Measurements from ENCODE around the gene RREB1.
A peak's percentile ranks its signal among the peaks of the same experiment; 100 is the strongest.

The RREB1 gene

GRCh38 chr6:7237653-7238188 lies 130.0 kb downstream of the RREB1 start:
- no peak overlapping the region for H3K4me3 ChIP-seq
- in situ Hi-C loops (cut with MboI; ENCODE audit: low sequenced_read_pairs): loop anchor here (5.0 kb wide), 1 partner anchor 560 kb away; no protein-coding TSS in a partner anchor
- no peaks in the 10 kb centered on the region for H3K27me3 ChIP-seq (ENCODE audit: low read depth)
- H3K9me3 ChIP-seq: no peaks in the 10 kb centered on the region
- H3K36me3 ChIP-seq (replicated peaks): peaks cover 22% of the 10 kb centered on the region; the same call in 1 of the 2 replicates
- DNase-seq (ENCODE audit: low spot score in 2 of 2): no peak
- peaks cover 9% of the 10 kb centered on the region for H3K4me1 ChIP-seq

GRCh38 chr6:7238526-7238899 lies 130.8 kb downstream of the RREB1 start:
- H3K36me3 ChIP-seq (replicated peaks): peaks cover 22% of the 10 kb centered on the region; the same call in 1 of the 2 replicates
- DNase-seq (ENCODE audit: low spot score in 2 of 2): no peak
- H3K27me3 ChIP-seq (ENCODE audit: low read depth): no peaks in the 10 kb centered on the region
- H3K9me3 ChIP-seq: no peaks in the 10 kb centered on the region
- in situ Hi-C loops (cut with MboI; ENCODE audit: low sequenced_read_pairs): loop anchor here (5.0 kb wide), 1 partner anchor 561 kb away; no protein-coding TSS in a partner anchor
- no peak overlapping the region for H3K4me3 ChIP-seq
- H3K4me1 ChIP-seq: peaks cover 16% of the 10 kb centered on the region

DNA sequence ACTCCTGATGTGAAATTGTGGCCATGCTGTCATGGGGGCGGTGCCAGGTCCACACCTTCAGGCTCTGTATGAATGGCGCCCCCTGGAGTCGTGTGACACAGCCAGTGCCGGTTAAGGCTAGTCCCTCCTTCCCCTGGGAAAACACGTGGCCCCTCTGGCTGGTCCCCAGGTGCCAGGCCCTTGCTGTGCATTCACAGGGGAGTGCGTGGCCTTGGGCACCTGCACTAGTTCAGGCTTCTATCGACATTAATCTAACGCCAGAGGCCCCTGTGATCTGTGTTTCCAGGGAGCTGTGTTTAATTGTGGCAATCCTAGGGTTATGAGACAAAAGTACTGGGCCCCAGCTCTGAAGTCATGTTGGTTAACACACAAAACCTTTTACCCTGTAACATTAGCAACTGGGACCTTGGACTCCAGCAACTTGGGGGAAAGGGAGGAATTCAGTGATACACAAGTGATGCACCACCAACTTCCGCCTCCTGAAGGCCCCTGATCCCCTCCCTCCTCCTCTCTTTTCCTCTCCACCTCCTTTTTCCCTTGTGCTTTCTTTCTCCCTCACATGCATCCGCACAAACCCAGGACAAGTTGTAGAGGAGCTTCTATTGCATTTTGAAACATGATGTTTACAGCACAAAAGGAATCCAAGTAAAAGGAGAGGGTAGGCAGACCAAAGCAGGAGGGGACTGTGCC lies 131.3 kb downstream of the RREB1 start:
- peaks cover 16% of the 10 kb centered on the region for H3K4me1 ChIP-seq
- H3K4me3 ChIP-seq: no peak overlapping the region
- DNase-seq (ENCODE audit: low spot score in 2 of 2): peak; percentile 65 to 93
- in situ Hi-C loops (cut with MboI; ENCODE audit: low sequenced_read_pairs): loop anchor here (5.0 kb wide), 1 partner anchor 562 kb away; no protein-coding TSS in a partner anchor
- H3K36me3 ChIP-seq (replicated peaks): peaks cover 22% of the 10 kb centered on the region; the same call in 1 of the 2 replicates
- no peaks in the 10 kb centered on the region for H3K9me3 ChIP-seq
- no peaks in the 10 kb centered on the region for H3K27me3 ChIP-seq (ENCODE audit: low read depth)

GRCh38 chr6:7239590-7239948 lies 131.8 kb downstream of the RREB1 start:
- no peaks in the 10 kb centered on the region for H3K9me3 ChIP-seq
- DNase-seq (ENCODE audit: low spot score in 2 of 2): no peak
- H3K36me3 ChIP-seq (replicated peaks): peaks cover 20% of the 10 kb centered on the region; the same call in 1 of the 2 replicates
- in situ Hi-C loops (cut with MboI; ENCODE audit: low sequenced_read_pairs): loop anchor here (5.0 kb wide), 1 partner anchor 562 kb away; no protein-coding TSS in a partner anchor
- no peaks in the 10 kb centered on the region for H3K27me3 ChIP-seq (ENCODE audit: low read depth)
- H3K4me1 ChIP-seq: peaks cover 16% of the 10 kb centered on the region
- H3K4me3 ChIP-seq: no peak overlapping the region

- no peak overlapping the region for H3K4me3 ChIP-seq
- H3K27me3 ChIP-seq (ENCODE audit: low read depth): no peaks in the 10 kb centered on the region
- H3K36me3 ChIP-seq (replicated peaks): peaks cover 13% of the 10 kb centered on the region; the same call in 1 of the 2 replicates
- in situ Hi-C loops (cut with MboI; ENCODE audit: low sequenced_read_pairs): no loop called here
- no peak for DNase-seq (ENCODE audit: low spot score in 2 of 2)
- peaks cover 16% of the 10 kb centered on the region for H3K4me1 ChIP-seq
- no peaks in the 10 kb centered on the region for H3K9me3 ChIP-seq
These were observed 132.6 kb downstream of the RREB1 start for GRCh38 chr6:7240351-7240750.

GRCh38 chr6:7241160-7241559 lies 133.4 kb downstream of the RREB1 start:
- in situ Hi-C loops (cut with MboI; ENCODE audit: low sequenced_read_pairs): no loop called here
- Histone ChIP-seq H3K36me3 (replicated peaks) (peaks cover 9% of the 10 kb centered on the region; the same call in 1 of the 2 replicates), H3K27me3 (ENCODE audit: low read depth) (no peaks in the 10 kb centered on the region), H3K4me3 (no peak overlapping the region), H3K9me3 (no peaks in the 10 kb centered on the region), H3K4me1 (peaks cover 16% of the 10 kb centered on the region)
- no peak for DNase-seq (ENCODE audit: low spot score in 2 of 2)

GRCh38 chr6:7241709-7242645 lies 134.2 kb downstream of the RREB1 start:
- Histone ChIP-seq H3K36me3 (replicated peaks) (peaks cover 12% of the 10 kb centered on the region), H3K4me3 (no peak overlapping the region), H3K4me1 (peaks cover 16% of the 10 kb centered on the region), H3K9me3 (no peaks in the 10 kb centered on the region), H3K27me3 (ENCODE audit: low read depth) (no peaks in the 10 kb centered on the region)
- peak; percentile 11 to 42 for DNase-seq (ENCODE audit: low spot score in 2 of 2)
- in situ Hi-C loops (cut with MboI; ENCODE audit: low sequenced_read_pairs): no loop called here

DNA sequence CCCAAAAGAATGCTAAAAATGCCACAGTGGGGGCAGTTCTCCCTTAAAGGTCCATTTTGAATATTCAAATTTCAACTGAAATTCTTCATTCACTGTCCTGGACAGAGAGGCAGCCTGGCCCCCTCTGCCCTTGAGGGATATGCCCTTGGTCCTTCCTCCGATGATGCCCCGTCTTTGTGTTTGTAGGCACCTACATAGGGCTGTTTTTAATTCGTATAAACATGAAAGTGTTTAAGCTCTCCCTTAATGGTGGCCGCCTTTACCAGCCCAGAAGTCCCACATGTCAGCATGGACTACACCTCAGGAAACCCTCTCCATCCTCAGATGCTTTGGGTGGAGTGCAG lies 135.0 kb downstream of the RREB1 start:
- Histone ChIP-seq H3K27me3 (ENCODE audit: low read depth) (no peaks in the 10 kb centered on the region), H3K4me1 (peaks cover 16% of the 10 kb centered on the region), H3K4me3 (no peak overlapping the region), H3K36me3 (replicated peaks) (peaks cover 18% of the 10 kb centered on the region), H3K9me3 (no peaks in the 10 kb centered on the region)
- in situ Hi-C loops (cut with MboI; ENCODE audit: low sequenced_read_pairs): no loop called here
- no peak for DNase-seq (ENCODE audit: low spot score in 2 of 2)

- DNase-seq (ENCODE audit: low spot score in 2 of 2): peak; percentile 66 to 72
- H3K27me3 ChIP-seq (ENCODE audit: low read depth): no peaks in the 10 kb centered on the region
- in situ Hi-C loops (cut with MboI; ENCODE audit: low sequenced_read_pairs): no loop called here
- no peaks in the 10 kb centered on the region for H3K9me3 ChIP-seq
- peaks cover 16% of the 10 kb centered on the region for H3K4me1 ChIP-seq
- H3K36me3 ChIP-seq (replicated peaks): peaks cover 24% of the 10 kb centered on the region
- H3K4me3 ChIP-seq: no peak overlapping the region
These were observed 135.6 kb downstream of the RREB1 start for GRCh38 chr6:7243179-7243981.

GRCh38 chr6:7245668-7246393 lies 138.1 kb downstream of the RREB1 start:
- Histone ChIP-seq H3K27me3 (ENCODE audit: low read depth) (no peaks in the 10 kb centered on the region), H3K4me3 (no peak overlapping the region), H3K9me3 (no peaks in the 10 kb centered on the region), H3K4me1 (peaks cover 16% of the 10 kb centered on the region), H3K36me3 (replicated peaks) (peaks cover 32% of the 10 kb centered on the region)
- in situ Hi-C loops (cut with MboI; ENCODE audit: low sequenced_read_pairs): no loop called here
- no peak for DNase-seq (ENCODE audit: low spot score in 2 of 2)

GRCh38 chr6:7246401-7247178 lies 138.8 kb downstream of the RREB1 start:
- in situ Hi-C loops (cut with MboI; ENCODE audit: low sequenced_read_pairs): no loop called here
- no peaks in the 10 kb centered on the region for H3K9me3 ChIP-seq

DNA sequence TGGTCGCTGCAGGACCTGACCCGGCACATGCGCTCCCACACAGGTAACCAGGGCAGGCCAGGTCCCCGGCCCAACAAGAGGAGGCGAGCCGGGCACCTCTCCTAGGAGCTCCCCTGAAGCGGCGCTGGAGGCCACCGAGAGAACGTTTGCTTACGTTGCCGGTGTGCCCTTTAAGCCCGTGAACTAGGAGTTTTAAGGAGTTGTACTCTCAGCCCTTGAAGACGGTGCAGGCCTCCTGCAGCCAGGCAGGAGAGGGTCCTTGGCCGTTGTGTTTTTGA lies 139.4 kb downstream of the RREB1 start:
- DNase-seq (ENCODE audit: low spot score in 2 of 2): no peak
- Histone ChIP-seq H3K4me3 (no peak overlapping the region), H3K9me3 (no peaks in the 10 kb centered on the region), H3K4me1 (peaks cover 13% of the 10 kb centered on the region), H3K36me3 (replicated peaks) (peaks cover 32% of the 10 kb centered on the region), H3K27me3 (ENCODE audit: low read depth) (no peaks in the 10 kb centered on the region)
- in situ Hi-C loops (cut with MboI; ENCODE audit: low sequenced_read_pairs): no loop called here

More at GRCh38 chr6:7246401-7247178, 138.8 kb downstream of the RREB1 start:
- Histone ChIP-seq H3K27me3 (ENCODE audit: low read depth) (no peaks in the 10 kb centered on the region), H3K36me3 (replicated peaks) (peaks cover 32% of the 10 kb centered on the region), H3K4me3 (no peak overlapping the region), H3K4me1 (peaks cover 16% of the 10 kb centered on the region)
- DNase-seq (ENCODE audit: low spot score in 2 of 2): no peak

Data from HAP-1 (cell line).